K562 (cell line): ENCODE results near the gene ARHGEF18. TPM values are rescaled to one million over a fixed set of nuclear protein-coding genes. Genes with fewer than 3 reads are reported as not detected.

Source experiments
- ARID2 ChIP-seq: fragments of 450-650 bp; IDR thresholded peaks from 2 replicates; pipeline ENCODE4 v1.6.1; 2017; ENCODE audit warnings: antibody characterized with exemption, mild to moderate bottlenecking
- BRD4 ChIP-seq: fragments of 200-600 bp; sonication (generic); IDR thresholded peaks from 2 replicates; pipeline ENCODE4 v1.6.1; 2017; ENCODE audit warnings: inconsistent platforms
- ETS2 ChIP-seq: IDR thresholded peaks from 2 replicates; pipeline ENCODE4 v1.6.1; 2016; ENCODE audit warnings: borderline replicate concordance, missing genetic modification characterization, mild to moderate bottlenecking, moderate library complexity, missing compliant biosample characterization; ENCODE audit not compliant: poor library complexity, severe bottlenecking
- KHSRP ChIP-seq: fragments of 450-650 bp; IDR thresholded peaks from 2 replicates; pipeline ENCODE4 v1.6.1; 2017
- NUFIP1 ChIP-seq: fragments of 450-650 bp; IDR thresholded peaks from 2 replicates; pipeline ENCODE4 v1.6.1; 2018; ENCODE audit not compliant: partially characterized antibody
- SMARCA5 ChIP-seq: fragments of 450-650 bp; IDR thresholded peaks from 2 replicates; pipeline ENCODE4 v1.6.1; 2016
- TOE1 ChIP-seq, 2 experiments: fragments of 450-650 bp in 1 of 2; sonication (generic) in 1 of 2; formaldehyde crosslinking in 1 of 2; IDR thresholded peaks; 2 replicates each; pipeline versions ENCODE4 v1.7.1 to v1.8.0; 2016 to 2022; ENCODE audit warnings: borderline replicate concordance in 2 of 2, mild to moderate bottlenecking in 2 of 2, antibody characterized with exemption in 1 of 2, inconsistent platforms in 1 of 2, low read depth in 1 of 2, missing genetic modification reagents in 1 of 2, moderate library complexity in 1 of 2
- ZFX ChIP-seq: sonication (generic); formaldehyde crosslinking; IDR thresholded peaks from 2 replicates; pipeline ENCODE4 v1.8.0; 2022; ENCODE audit warnings: mild to moderate bottlenecking, missing genetic modification reagents, moderate library complexity
- polyA plus RNA-seq, 8 experiments: library from polyadenylated mRNA; depleted of rRNA in 4 of 8; stranded (reverse) in 5 of 8; unstranded in 3 of 8; fragments of >200 nt; fragmentation: Nextera tagmentation in 2 of 8; fragmentation: Illumina TruSeq in 1 of 8; extraction: Ambion mirVana in 2 of 8; extraction: Trizol in 1 of 8; gene quantifications; 2 replicates each; pipeline versions ENCODE4 v1.2.1 to v1.2.3, GENCODE V29; 2011 to 2014; ENCODE audit warnings: inconsistent platforms in 1 of 8, missing spikeins in 1 of 8
- total RNA-seq, 7 experiments: library from RNA; depleted of rRNA in 6 of 7; stranded (reverse); fragments of >200 nt in 6 of 7; fragmentation: Illumina TruSeq in 2 of 7; extraction: Trizol in 2 of 7; gene quantifications; 2 replicates each; pipeline versions ENCODE4 v1.2.1 to v1.2.3, GENCODE V29; 2011 to 2021; ENCODE audit warnings: low replicate concordance in 1 of 7
- TF ChIP-seq, protein P1 (sequence below), 2 experiments: fragments of 450-650 bp; formaldehyde crosslinking in 1 of 2; IDR thresholded peaks; 2 replicates each; pipeline versions ENCODE4 v1.4.0 to v1.6.1; 2014 to 2020; ENCODE audit warnings: mild to moderate bottlenecking in 2 of 2, borderline replicate concordance in 1 of 2, low read depth in 1 of 2
- TF ChIP-seq, protein P2 (sequence below): sonication (generic); formaldehyde crosslinking; IDR thresholded peaks from 2 replicates; pipeline ENCODE4 v1.4.0; 2020; ENCODE audit warnings: mild to moderate bottlenecking, missing genetic modification reagents
- TF ChIP-seq, protein P3 (sequence below): IDR thresholded peaks from 2 replicates; pipeline ENCODE4 v1.6.1; 2011; ENCODE audit warnings: borderline replicate concordance, low read depth, mild to moderate bottlenecking, moderate library complexity, low read length; ENCODE audit not compliant: insufficient read depth, poor library complexity, severe bottlenecking
- TF ChIP-seq, protein P4 (sequence below): IDR thresholded peaks from 2 replicates; pipeline ENCODE4 v1.6.1; 2012; ENCODE audit warnings: low read depth, low read length, improper control_type of control experiment, borderline replicate concordance

The ARHGEF18 gene
- total and polyA plus RNA-seq, 9 of the 15 experiments (the other 6 are each of a cell fraction or from before 2014, with no cell fraction given) = 0.04 to 16.5 (median 4.5) TPM

DNA sequence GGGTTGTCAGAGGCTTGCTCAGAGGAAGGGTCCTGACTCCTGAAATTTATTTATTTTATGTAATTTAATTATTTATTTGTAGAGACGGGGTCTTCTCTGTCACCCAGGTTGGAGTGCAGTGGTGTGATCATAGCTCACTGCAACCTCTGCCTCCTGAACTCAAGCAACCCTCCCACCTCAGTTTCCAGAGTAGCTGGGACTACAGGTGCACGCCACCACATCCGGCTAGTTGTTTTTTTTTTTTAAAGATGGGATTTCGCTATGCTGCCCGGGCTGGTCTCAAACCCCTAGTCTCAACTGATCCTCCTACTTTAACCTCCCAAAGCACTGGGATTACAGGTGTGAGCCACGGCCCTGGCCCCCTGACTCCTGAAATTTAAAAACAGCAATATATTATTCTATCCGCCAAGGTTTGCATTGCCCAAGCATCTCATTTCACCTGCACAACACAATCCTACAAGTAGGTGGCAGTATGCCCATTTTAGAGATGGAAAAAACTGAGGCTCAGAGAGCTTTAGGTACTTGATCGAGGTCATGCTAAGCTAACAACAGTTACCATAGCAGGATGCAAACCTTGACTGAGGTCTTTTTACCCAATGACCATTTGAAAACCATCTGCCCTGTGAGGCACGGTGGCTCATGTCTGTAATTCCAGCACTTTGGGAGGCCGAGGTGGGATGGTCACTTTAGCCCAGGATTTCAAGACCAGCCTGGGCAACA, 18.1 kb downstream of the ARHGEF18 start (continued):
- TF ChIP-seq, protein P1, sequence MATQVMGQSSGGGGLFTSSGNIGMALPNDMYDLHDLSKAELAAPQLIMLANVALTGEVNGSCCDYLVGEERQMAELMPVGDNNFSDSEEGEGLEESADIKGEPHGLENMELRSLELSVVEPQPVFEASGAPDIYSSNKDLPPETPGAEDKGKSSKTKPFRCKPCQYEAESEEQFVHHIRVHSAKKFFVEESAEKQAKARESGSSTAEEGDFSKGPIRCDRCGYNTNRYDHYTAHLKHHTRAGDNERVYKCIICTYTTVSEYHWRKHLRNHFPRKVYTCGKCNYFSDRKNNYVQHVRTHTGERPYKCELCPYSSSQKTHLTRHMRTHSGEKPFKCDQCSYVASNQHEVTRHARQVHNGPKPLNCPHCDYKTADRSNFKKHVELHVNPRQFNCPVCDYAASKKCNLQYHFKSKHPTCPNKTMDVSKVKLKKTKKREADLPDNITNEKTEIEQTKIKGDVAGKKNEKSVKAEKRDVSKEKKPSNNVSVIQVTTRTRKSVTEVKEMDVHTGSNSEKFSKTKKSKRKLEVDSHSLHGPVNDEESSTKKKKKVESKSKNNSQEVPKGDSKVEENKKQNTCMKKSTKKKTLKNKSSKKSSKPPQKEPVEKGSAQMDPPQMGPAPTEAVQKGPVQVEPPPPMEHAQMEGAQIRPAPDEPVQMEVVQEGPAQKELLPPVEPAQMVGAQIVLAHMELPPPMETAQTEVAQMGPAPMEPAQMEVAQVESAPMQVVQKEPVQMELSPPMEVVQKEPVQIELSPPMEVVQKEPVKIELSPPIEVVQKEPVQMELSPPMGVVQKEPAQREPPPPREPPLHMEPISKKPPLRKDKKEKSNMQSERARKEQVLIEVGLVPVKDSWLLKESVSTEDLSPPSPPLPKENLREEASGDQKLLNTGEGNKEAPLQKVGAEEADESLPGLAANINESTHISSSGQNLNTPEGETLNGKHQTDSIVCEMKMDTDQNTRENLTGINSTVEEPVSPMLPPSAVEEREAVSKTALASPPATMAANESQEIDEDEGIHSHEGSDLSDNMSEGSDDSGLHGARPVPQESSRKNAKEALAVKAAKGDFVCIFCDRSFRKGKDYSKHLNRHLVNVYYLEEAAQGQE (IDR thresholded peaks at IDR 0.05; ENCODE audit: borderline replicate concordance) = peak; percentile 32; the same call in 1 of the 2 replicates
- TF ChIP-seq, protein P1 (CRISPR knock-in tag; IDR thresholded peaks at IDR 0.05; ENCODE audit: low read depth) = no peak
- no peak for TF ChIP-seq TOE1 (IDR thresholded peaks at IDR 0.05; ENCODE audit: borderline replicate concordance)
- TF ChIP-seq TOE1 (CRISPR knock-in tag; IDR thresholded peaks at IDR 0.05; ENCODE audit: borderline replicate concordance, low read depth) = no peak
- peak; percentile 69 for TF ChIP-seq SMARCA5
- TF ChIP-seq, protein P2, sequence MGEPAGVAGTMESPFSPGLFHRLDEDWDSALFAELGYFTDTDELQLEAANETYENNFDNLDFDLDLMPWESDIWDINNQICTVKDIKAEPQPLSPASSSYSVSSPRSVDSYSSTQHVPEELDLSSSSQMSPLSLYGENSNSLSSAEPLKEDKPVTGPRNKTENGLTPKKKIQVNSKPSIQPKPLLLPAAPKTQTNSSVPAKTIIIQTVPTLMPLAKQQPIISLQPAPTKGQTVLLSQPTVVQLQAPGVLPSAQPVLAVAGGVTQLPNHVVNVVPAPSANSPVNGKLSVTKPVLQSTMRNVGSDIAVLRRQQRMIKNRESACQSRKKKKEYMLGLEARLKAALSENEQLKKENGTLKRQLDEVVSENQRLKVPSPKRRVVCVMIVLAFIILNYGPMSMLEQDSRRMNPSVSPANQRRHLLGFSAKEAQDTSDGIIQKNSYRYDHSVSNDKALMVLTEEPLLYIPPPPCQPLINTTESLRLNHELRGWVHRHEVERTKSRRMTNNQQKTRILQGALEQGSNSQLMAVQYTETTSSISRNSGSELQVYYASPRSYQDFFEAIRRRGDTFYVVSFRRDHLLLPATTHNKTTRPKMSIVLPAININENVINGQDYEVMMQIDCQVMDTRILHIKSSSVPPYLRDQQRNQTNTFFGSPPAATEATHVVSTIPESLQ (CRISPR knock-in tag) = no peak
- no peak for TF ChIP-seq BRD4
- TF ChIP-seq ZFX (CRISPR knock-in tag) = no peak
- TF ChIP-seq, protein P3, sequence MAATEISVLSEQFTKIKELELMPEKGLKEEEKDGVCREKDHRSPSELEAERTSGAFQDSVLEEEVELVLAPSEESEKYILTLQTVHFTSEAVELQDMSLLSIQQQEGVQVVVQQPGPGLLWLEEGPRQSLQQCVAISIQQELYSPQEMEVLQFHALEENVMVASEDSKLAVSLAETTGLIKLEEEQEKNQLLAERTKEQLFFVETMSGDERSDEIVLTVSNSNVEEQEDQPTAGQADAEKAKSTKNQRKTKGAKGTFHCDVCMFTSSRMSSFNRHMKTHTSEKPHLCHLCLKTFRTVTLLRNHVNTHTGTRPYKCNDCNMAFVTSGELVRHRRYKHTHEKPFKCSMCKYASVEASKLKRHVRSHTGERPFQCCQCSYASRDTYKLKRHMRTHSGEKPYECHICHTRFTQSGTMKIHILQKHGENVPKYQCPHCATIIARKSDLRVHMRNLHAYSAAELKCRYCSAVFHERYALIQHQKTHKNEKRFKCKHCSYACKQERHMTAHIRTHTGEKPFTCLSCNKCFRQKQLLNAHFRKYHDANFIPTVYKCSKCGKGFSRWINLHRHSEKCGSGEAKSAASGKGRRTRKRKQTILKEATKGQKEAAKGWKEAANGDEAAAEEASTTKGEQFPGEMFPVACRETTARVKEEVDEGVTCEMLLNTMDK = no peak
- TF ChIP-seq, protein P4, sequence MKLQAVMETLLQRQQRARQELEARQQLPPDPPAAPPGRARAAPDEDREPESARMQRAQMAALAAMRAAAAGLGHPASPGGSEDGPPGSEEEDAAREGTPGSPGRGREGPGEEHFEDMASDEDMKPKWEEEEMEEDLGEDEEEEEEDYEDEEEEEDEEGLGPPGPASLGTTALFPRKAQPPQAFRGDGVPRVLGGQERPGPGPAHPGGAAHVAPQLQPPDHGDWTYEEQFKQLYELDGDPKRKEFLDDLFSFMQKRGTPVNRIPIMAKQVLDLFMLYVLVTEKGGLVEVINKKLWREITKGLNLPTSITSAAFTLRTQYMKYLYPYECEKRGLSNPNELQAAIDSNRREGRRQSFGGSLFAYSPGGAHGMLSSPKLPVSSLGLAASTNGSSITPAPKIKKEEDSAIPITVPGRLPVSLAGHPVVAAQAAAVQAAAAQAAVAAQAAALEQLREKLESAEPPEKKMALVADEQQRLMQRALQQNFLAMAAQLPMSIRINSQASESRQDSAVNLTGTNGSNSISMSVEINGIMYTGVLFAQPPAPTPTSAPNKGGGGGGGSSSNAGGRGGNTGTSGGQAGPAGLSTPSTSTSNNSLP = no peak
- TF ChIP-seq NUFIP1 = no peak
- TF ChIP-seq ETS2 (tag) = no peak
- no peak for TF ChIP-seq KHSRP
- TF ChIP-seq ARID2 = no peak
